ENCODE results near the gene DTL.

DNA sequence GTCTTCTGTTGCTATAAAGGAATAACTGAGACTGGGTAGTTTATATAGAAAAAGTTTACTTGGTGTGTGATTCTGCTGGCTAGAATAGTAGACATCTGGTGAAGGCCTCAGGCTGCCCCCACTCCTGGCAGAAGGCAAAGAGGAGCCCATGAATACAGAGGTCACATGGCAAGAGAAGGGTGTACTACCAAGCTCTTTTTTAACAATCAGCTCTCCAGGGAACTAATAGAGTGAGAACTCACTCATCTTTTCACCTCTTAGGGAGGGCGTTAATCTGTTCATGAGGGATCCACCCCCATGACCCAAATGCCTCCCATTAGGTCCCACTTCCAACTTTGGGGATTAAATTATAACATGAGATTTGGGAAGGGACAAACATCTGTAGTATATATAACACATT, 9.3 kb downstream of the DTL start:
- TF ChIP-seq, protein P1, sequence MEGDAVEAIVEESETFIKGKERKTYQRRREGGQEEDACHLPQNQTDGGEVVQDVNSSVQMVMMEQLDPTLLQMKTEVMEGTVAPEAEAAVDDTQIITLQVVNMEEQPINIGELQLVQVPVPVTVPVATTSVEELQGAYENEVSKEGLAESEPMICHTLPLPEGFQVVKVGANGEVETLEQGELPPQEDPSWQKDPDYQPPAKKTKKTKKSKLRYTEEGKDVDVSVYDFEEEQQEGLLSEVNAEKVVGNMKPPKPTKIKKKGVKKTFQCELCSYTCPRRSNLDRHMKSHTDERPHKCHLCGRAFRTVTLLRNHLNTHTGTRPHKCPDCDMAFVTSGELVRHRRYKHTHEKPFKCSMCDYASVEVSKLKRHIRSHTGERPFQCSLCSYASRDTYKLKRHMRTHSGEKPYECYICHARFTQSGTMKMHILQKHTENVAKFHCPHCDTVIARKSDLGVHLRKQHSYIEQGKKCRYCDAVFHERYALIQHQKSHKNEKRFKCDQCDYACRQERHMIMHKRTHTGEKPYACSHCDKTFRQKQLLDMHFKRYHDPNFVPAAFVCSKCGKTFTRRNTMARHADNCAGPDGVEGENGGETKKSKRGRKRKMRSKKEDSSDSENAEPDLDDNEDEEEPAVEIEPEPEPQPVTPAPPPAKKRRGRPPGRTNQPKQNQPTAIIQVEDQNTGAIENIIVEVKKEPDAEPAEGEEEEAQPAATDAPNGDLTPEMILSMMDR (IDR thresholded peaks at IDR 0.05; ENCODE audit: low read depth, low read length, poor library complexity, severe bottlenecking): no peak
- TF ChIP-seq EZH2phosphoT487 (IDR thresholded peaks at IDR 0.05; ENCODE audit: borderline replicate concordance, low read length): no peak

Data from DOHH2 (cell line).